GM23338 (cell line): ENCODE data around the gene AEN.

Experiments used
- CREB1 ChIP-seq: fragments of 250-450 bp; sonication (Bioruptor Pico); IDR thresholded peaks from 2 replicates; pipeline ENCODE4 v1.5.0; 2020; ENCODE audit warnings: low read depth, mild to moderate bottlenecking, moderate library complexity
- EZH2 ChIP-seq: fragments of 200-600 bp; sonication (generic); IDR thresholded peaks from one replicate; pipeline ENCODE4 v1.8.0; 2017; ENCODE audit warnings: antibody characterized with exemption, mild to moderate bottlenecking, low read depth; ENCODE audit not compliant: unreplicated experiment
- EZH2phosphoT487 ChIP-seq: fragments of 200-600 bp; sonication (generic); IDR thresholded peaks from one replicate; pipeline ENCODE4 v1.8.1; 2018; ENCODE audit warnings: antibody characterized with exemption; ENCODE audit not compliant: unreplicated experiment
- JUNB ChIP-seq: IDR thresholded peaks from one replicate; pipeline ENCODE4 v1.6.1; 2016; ENCODE audit warnings: antibody characterized with exemption; ENCODE audit not compliant: unreplicated experiment
- NANOG ChIP-seq: IDR thresholded peaks from 2 replicates; pipeline ENCODE4 v1.6.1; 2016; ENCODE audit warnings: antibody characterized with exemption, borderline replicate concordance
- POLR2AphosphoS5 ChIP-seq: IDR thresholded peaks from 2 replicates; pipeline ENCODE4 v1.6.1; 2016; ENCODE audit warnings: antibody characterized with exemption, low read depth
- STAT1 ChIP-seq: IDR thresholded peaks from one replicate; pipeline ENCODE4 v1.6.1; 2016; ENCODE audit warnings: antibody characterized with exemption; ENCODE audit not compliant: unreplicated experiment
- ZNF114 ChIP-seq: fragments of 250-450 bp; sonication (Bioruptor Pico); IDR thresholded peaks from 2 replicates; pipeline ENCODE4 v1.5.0; 2020; ENCODE audit warnings: mild to moderate bottlenecking, moderate library complexity
- ZNF331 ChIP-seq: fragments of 250-450 bp; sonication (Bioruptor Pico); IDR thresholded peaks from 2 replicates; pipeline ENCODE4 v1.5.0; 2020; ENCODE audit warnings: low read depth, mild to moderate bottlenecking, moderate library complexity
- TF ChIP-seq, protein P1 (sequence below), 2 experiments: fragments of 200-600 bp in 1 of 2; sonication (generic) in 1 of 2; conservative IDR thresholded peaks; 2 replicates each; pipeline versions ENCODE4 v1.5.1 to v1.6.1; 2016 to 2017; ENCODE audit warnings: antibody characterized with exemption in 2 of 2, low read depth in 2 of 2, mild to moderate bottlenecking in 2 of 2, moderate library complexity in 1 of 2
- TF ChIP-seq, protein P2 (sequence below): IDR thresholded peaks from one replicate; pipeline ENCODE4 v1.6.1; 2018; ENCODE audit warnings: antibody characterized with exemption; ENCODE audit not compliant: unreplicated experiment
- TF ChIP-seq, protein P3 (sequence below): IDR thresholded peaks from 2 replicates; pipeline ENCODE4 v1.6.1; 2016; ENCODE audit warnings: antibody characterized with exemption
- TF ChIP-seq, protein P4 (sequence below): fragments of 250-450 bp; sonication (Bioruptor Pico); IDR thresholded peaks from 2 replicates; pipeline ENCODE4 v1.5.0; 2020; ENCODE audit warnings: mild to moderate bottlenecking, moderate library complexity

DNA sequence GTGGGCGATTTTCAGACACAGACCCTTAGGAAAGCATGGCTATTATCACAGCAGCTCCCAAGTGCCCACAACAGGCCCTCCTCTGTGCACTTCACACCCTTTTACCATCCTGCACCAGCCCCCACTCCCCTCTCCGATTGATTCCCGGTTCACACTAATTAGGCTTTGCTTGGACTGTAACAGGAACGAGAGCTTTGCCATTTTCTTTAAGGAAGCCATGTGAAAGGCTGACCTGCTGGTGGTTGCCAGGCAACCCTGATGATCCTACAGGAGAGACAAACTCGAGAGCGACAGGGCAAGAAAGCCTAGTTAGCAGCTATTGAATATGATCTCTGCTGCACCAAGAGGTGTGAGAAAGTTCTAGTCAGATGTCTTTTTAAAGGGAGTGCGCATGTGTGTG is 46.5 kb upstream of the AEN start:
- TF ChIP-seq, protein P1, sequence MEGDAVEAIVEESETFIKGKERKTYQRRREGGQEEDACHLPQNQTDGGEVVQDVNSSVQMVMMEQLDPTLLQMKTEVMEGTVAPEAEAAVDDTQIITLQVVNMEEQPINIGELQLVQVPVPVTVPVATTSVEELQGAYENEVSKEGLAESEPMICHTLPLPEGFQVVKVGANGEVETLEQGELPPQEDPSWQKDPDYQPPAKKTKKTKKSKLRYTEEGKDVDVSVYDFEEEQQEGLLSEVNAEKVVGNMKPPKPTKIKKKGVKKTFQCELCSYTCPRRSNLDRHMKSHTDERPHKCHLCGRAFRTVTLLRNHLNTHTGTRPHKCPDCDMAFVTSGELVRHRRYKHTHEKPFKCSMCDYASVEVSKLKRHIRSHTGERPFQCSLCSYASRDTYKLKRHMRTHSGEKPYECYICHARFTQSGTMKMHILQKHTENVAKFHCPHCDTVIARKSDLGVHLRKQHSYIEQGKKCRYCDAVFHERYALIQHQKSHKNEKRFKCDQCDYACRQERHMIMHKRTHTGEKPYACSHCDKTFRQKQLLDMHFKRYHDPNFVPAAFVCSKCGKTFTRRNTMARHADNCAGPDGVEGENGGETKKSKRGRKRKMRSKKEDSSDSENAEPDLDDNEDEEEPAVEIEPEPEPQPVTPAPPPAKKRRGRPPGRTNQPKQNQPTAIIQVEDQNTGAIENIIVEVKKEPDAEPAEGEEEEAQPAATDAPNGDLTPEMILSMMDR (conservative IDR thresholded peaks at IDR 0.05; ENCODE audit: low read depth in 2 of 2), result no peak
- TF ChIP-seq POLR2AphosphoS5 (no peak), EZH2 (no peak), EZH2phosphoT487 (no peak), CREB1 (CRISPR knock-in tag) (no peak), STAT1 (no peak), ZNF114 (CRISPR knock-in tag) (no peak), JUNB (no peak), NANOG (no peak), ZNF331 (CRISPR knock-in tag) (no peak)
- TF ChIP-seq, protein P2, sequence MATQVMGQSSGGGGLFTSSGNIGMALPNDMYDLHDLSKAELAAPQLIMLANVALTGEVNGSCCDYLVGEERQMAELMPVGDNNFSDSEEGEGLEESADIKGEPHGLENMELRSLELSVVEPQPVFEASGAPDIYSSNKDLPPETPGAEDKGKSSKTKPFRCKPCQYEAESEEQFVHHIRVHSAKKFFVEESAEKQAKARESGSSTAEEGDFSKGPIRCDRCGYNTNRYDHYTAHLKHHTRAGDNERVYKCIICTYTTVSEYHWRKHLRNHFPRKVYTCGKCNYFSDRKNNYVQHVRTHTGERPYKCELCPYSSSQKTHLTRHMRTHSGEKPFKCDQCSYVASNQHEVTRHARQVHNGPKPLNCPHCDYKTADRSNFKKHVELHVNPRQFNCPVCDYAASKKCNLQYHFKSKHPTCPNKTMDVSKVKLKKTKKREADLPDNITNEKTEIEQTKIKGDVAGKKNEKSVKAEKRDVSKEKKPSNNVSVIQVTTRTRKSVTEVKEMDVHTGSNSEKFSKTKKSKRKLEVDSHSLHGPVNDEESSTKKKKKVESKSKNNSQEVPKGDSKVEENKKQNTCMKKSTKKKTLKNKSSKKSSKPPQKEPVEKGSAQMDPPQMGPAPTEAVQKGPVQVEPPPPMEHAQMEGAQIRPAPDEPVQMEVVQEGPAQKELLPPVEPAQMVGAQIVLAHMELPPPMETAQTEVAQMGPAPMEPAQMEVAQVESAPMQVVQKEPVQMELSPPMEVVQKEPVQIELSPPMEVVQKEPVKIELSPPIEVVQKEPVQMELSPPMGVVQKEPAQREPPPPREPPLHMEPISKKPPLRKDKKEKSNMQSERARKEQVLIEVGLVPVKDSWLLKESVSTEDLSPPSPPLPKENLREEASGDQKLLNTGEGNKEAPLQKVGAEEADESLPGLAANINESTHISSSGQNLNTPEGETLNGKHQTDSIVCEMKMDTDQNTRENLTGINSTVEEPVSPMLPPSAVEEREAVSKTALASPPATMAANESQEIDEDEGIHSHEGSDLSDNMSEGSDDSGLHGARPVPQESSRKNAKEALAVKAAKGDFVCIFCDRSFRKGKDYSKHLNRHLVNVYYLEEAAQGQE, result no peak
- TF ChIP-seq, protein P3, sequence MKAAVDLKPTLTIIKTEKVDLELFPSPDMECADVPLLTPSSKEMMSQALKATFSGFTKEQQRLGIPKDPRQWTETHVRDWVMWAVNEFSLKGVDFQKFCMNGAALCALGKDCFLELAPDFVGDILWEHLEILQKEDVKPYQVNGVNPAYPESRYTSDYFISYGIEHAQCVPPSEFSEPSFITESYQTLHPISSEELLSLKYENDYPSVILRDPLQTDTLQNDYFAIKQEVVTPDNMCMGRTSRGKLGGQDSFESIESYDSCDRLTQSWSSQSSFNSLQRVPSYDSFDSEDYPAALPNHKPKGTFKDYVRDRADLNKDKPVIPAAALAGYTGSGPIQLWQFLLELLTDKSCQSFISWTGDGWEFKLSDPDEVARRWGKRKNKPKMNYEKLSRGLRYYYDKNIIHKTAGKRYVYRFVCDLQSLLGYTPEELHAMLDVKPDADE, result no peak
- TF ChIP-seq, protein P4, sequence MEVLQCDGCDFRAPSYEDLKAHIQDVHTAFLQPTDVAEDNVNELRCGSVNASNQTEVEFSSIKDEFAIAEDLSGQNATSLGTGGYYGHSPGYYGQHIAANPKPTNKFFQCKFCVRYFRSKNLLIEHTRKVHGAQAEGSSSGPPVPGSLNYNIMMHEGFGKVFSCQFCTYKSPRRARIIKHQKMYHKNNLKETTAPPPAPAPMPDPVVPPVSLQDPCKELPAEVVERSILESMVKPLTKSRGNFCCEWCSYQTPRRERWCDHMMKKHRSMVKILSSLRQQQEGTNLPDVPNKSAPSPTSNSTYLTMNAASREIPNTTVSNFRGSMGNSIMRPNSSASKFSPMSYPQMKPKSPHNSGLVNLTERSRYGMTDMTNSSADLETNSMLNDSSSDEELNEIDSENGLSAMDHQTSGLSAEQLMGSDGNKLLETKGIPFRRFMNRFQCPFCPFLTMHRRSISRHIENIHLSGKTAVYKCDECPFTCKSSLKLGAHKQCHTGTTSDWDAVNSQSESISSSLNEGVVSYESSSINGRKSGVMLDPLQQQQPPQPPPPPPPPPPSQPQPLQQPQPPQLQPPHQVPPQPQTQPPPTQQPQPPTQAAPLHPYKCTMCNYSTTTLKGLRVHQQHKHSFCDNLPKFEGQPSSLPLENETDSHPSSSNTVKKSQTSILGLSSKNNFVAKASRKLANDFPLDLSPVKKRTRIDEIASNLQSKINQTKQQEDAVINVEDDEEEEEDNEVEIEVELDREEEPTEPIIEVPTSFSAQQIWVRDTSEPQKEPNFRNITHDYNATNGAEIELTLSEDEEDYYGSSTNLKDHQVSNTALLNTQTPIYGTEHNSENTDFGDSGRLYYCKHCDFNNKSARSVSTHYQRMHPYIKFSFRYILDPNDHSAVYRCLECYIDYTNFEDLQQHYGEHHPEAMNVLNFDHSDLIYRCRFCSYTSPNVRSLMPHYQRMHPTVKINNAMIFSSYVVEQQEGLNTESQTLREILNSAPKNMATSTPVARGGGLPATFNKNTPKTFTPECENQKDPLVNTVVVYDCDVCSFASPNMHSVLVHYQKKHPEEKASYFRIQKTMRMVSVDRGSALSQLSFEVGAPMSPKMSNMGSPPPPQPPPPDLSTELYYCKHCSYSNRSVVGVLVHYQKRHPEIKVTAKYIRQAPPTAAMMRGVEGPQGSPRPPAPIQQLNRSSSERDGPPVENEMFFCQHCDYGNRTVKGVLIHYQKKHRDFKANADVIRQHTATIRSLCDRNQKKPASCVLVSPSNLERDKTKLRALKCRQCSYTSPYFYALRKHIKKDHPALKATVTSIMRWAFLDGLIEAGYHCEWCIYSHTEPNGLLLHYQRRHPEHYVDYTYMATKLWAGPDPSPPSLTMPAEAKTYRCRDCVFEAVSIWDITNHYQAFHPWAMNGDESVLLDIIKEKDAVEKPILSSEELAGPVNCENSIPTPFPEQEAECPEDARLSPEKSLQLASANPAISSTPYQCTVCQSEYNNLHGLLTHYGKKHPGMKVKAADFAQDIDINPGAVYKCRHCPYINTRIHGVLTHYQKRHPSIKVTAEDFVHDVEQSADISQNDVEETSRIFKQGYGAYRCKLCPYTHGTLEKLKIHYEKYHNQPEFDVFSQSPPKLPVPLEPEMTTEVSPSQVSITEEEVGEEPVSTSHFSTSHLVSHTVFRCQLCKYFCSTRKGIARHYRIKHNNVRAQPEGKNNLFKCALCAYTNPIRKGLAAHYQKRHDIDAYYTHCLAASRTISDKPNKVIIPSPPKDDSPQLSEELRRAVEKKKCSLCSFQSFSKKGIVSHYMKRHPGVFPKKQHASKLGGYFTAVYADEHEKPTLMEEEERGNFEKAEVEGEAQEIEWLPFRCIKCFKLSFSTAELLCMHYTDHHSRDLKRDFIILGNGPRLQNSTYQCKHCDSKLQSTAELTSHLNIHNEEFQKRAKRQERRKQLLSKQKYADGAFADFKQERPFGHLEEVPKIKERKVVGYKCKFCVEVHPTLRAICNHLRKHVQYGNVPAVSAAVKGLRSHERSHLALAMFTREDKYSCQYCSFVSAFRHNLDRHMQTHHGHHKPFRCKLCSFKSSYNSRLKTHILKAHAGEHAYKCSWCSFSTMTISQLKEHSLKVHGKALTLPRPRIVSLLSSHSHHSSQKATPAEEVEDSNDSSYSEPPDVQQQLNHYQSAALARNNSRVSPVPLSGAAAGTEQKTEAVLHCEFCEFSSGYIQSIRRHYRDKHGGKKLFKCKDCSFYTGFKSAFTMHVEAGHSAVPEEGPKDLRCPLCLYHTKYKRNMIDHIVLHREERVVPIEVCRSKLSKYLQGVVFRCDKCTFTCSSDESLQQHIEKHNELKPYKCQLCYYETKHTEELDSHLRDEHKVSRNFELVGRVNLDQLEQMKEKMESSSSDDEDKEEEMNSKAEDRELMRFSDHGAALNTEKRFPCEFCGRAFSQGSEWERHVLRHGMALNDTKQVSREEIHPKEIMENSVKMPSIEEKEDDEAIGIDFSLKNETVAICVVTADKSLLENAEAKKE (CRISPR knock-in tag), result no peak
